ENCODE results near the gene ETV5.

Gene ETV5

GRCh38 chr3:186121968-186122367, 13.1 kb upstream of the ETV5 start:
- DNase-seq, result no peak

- DNase-seq, result no peak
Measured at GRCh38 chr3:186121278-186121677, 12.4 kb upstream of the ETV5 start.

- DNase-seq, result no peak
Measured at GRCh38 chr3:186119499-186119898, 10.6 kb upstream of the ETV5 start.

DNA sequence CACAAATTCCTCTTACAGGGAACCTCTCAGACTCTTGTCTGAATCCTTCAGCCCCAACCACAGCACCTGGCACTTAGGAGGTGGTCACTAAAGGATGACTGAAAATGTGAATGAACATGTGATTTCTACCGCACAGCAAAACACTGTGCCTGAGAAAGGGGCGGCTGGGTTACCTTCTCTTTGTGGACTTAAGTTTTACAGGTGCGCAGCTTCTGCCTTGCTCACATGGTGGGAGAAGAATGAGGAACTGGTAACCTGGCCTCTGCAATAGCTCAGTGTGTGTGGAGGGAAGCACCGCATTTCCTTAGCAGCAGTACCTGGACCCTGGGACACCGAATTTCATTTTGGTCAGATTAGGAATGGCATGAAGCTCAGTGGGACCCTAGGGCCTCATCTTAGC, 9.8 kb upstream of the ETV5 start:
- DNase-seq, result no peak

DNA sequence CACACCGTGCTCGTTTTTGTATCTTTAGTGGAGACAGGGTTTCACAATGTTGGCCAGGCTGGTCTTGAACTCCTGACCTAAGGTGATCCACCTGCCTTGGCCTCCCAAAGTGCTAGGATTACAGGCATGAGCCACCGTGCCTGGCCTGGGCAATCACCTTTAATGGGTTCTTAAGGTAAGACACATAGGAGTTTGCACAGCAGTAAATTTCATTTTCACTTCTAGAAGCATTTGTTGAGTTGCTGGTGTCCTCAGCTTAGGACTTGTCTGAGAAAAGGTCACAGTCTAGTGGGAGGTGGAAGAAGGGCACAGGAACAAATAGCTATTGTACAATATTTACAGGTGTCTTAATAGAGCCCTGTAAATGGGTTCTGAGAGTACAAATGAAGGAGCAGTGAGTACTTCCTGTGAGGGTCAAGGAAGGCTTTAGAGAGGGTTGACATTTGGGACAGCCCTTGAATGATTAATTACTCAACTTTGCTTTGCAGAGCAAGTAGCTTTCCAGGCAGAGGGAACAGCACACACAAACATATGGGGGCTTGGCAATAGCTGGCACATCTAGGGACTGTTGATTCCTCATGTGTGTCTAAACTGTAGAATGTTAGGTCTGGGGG, 8.7 kb upstream of the ETV5 start:
- DNase-seq, result no peak

- DNase-seq, result no peak
Measured at GRCh38 chr3:186115239-186115996, 6.5 kb upstream of the ETV5 start.

DNA sequence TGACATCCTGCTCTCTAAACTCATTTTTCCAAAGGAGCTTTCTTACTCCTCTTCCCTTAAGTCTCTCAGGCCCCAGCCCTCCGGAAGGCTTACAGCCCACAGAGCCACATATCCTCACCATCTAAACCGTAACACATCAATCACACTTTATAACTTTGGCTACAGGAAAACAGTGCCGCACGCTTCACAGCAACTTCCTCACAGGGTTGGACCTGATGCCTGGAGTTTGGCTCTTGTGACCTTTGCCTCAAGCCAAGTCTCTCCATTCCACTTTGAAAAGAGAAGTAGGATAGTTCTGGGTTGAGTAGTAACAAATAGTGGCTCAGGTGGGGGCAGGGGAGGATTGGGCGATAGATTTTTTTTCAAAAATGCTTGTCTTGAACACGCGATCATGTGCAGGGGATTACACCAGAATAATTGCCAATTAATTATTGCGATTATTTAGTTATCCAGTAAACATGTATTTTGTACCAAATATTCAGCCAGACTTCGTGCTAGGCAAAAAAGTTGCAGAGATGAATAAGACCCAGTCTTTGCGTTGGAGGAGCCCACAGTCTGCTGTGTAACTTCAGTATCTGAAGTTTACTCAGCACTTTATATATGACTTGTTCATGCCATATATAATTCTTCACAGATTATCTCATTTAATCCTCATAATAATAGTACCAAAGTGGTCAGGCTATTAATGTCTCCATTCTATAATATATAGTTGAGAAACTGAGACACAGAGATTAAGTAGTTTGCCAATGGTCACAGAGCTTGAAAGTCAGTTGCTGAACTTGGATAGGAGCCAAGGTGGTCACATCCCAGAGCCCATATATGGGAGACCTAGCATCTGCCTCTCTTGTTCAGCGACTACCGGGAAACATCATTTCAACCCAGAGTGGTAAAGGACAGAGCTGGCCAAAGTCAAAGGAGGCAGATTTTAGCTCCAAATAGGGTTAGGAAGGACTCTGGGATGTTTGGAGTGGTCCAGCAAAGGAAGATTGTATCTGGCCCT, 2.4 kb upstream of the ETV5 start:
- DNase-seq, result no peak

GRCh38 chr3:186109897-186110803, 1.3 kb upstream of the ETV5 start:
- DNase-seq, result no peak

DNA sequence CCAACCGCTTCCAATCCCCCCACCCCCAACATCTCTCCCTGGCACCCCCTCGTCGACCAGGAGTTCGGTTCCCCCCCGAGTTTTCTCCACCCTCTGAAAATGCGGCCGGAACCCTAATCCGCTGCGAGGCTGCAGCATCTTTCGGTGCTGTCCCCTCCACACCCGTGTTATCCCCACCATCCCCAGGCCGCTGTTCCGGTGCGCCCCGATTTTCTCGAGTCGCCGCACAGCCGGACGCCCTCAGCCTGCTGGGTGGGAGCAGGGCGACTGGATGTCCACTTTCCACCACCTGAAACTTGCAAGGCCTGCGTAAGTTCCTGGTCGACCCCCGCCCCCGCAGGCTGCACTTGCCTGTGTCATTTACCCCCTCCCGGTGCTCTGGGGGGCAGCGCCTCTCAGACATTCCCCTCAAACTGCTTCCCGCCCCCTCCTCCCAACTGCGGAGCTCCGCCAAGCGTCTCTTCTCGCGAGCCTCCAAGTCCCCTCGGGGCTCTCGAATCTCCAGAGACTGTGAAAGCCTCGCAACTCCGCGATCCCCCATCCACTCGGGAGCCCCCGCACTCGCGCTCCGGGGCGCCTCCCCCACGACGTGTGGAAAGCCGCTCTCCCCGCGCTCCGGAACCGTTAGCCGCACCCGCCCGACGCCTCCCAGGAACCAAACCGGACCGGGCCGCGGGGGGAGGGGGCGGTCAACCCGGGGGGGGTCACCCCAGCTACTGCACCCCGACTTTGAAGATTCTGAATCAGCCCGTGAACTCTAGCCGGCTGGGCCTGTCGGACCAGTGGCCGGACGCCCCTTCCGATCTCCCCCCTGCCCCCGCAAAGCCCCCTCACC, 566 bp downstream of the ETV5 start:
- no peak for DNase-seq

DNA sequence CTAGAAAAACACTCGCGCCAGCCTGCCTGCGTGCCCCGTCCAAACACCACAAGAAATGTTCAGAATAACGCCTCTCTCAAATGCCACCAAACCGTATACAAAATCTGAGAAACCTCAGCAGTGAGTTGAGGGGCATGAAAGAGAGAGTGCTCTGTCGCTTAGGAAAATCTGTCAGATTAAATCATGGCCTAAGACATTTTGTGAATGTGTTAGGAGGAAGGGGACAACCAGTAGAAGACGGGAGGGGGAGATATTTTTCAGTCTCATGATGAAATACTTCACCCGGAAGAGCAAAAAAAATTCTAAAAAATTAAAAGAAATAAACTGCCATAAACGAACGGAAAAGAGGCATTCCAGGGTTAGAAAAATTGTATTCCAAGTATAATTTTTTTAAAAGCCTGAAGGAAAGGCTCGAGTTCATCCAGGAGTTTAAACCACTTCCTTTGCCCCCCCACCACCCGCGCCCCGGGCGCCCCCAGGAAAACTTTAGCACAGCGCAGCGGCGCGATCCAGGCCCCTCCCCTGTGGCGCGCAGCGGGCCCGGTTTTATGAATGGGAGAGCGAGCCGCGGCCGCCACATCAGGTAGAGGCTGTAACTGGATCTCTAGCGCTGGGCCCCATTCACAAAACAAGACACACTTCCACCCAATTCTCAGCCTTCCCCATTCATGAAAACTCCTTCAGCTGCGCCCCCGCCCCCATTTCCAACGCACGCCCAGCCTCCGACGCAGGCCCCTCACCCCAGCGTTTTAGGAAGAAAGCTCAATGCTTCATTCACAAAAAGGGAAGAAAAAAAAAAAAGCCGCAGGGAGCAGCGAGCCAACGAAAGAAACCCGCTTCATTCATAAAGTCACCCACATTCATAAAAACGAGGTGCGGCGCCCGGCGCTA, 1.4 kb downstream of the ETV5 start:
- DNase-seq, result peak; percentile 83

DNA sequence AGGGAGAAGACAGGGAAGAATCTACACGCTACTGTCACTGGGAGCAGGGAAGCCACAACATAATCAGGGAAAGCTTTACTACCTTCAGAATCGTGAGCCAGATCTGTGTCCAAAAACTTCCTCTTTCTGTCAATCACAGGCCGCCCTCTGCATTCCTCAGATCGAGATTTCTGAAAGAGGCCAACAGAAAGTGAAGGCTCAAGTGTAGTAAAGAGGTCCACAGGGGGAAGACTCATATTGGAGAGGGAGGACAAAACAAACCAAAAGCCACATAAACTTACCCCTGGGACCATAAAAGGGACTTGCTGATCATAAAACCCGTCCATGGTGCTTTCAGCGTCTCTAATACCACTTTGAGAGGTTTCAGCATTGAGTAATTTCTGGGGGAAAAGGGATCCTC, 3.3 kb downstream of the ETV5 start:
- DNase-seq, result no peak

DNA sequence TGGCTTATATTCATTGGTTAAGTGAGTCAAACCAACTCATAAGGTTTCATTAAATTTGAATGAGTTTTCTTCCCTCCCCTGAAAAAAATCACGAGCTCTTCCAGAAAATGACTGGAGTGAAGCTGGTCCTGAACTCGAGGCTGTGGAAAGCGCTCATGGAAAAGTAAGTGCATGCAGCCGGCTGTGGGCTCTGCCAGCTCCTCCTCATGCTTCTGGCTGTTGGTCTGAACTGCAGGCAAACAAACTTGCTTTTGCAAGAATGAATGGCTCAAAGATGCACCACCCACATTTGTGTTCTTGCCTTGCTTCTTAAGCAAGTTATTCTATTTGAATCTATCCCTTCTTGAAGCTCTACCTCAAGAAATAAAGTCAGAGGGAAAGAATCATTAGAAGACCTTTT, 6.2 kb downstream of the ETV5 start:
- DNase-seq, result no peak

DNA sequence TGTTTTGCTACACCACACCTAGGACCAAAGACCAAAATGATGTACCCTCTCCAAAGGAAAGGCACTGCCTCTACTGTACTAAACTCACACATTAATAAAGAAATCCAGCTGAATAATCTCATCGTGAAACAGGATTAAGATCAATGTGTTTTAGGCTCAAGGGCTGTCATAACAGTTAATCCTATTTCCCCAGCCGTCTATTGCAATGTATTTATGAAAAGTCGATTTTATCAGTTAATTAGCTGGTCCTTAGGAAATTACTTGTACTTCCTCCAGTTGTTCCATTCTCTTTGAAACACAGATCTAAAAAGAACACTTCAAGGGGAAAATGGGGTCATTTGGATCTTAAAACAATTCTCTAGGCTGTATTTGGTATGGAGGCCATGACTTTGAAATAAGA, 8.5 kb downstream of the ETV5 start:
- no peak for DNase-seq

GRCh38 chr3:186099178-186099577, 9.7 kb downstream of the ETV5 start:
- no peak for DNase-seq

DNA sequence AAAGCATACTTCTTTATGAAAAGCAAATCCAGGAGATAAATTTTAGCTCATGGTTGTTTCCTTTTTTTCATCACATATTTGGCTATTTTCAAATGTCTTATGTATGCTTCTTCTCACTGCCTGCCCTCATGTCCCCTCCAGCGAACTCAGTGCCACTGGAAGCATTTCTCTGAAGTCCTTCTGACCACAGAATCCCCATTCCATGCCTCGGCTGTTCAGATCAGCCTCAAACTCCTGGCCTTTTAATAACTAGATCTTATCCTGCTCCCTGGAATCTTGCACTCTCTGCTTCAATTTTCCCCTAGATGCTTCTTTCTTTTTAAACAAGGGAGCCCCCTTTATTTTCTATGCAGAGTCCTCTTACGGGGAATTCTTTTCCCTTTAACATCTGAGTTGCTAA, 10.1 kb downstream of the ETV5 start:
- DNase-seq, result no peak

- DNase-seq, result peak; percentile 73
Measured at GRCh38 chr3:186097663-186098451, 11.0 kb downstream of the ETV5 start.

DNA sequence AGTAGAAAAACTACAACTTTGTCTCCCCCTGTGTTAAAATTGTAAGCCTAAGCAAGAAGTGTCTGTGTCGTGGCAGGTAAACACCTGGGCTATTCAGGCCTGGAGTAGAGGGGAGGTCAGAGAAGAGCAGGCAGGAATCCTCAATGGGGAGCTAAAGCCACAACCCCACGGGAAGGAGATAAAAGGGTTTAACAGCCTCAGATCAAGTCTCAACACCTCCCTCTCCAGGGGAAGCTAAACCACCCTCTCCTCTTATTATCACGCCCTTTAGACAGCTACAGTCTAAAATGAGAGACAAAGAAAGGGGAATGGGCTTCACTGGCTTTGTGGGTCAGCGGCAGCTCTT, 11.6 kb downstream of the ETV5 start:
- no peak for DNase-seq

DNA sequence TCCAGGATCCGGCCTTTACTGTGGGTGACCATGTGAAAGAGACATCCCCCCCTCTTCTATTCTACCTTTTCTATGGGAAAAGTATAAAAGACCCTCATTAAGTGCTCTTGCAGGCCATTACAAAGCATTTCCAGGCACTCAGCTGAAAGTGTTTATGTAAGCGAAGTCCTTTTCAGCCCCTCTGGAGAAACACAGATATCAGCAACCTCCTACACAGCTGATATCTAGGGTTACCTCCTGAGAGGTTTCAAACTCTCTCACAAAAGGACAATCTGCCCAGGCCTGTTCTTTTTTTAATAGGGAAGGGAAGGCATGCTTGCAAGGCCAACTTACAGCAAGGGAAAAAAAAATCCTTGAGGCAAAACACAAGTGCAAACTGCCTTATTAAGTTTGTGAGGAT, 12.6 kb downstream of the ETV5 start:
- DNase-seq, result no peak

DNA sequence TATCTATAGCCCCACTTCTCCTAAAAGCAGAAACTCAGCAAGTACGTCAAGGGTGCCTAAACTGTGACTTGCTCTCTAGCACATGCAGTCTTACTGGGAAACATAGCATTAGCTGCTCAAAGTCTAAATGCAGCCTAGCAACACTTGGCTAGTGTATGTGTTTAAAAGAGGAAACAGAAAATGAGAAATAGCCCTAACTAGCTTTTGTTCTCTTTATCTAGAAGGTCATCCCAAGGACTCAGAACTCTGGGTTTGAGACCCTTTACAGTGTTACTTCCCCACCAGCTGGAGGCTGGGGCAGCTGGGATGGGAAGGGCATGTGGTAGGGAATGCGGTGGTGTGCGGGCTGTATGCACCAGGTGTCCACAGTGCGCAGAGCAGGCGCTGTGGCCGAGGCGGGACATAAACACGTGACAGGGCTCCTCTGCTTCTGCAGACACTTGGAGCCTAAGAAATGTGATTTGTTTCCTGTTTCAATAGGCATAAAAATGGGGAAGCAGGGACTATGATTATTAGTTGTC, 13.3 kb downstream of the ETV5 start:
- DNase-seq, result no peak
